Activated B cell treated with CpG ODN at 0.5 μM for 24 hours (primary cell): ENCODE measurements around the gene DNAH8. TPM values are rescaled to one million over a fixed set of nuclear protein-coding genes. Genes with fewer than 3 reads are reported as not detected.

Source experiments
- ATAC-seq: fragments of 200-7000 bp; cut with Tn5 transposase; one replicate; pipeline ENCODE4 v1.10.0; 2021; ENCODE audit warnings: low read depth, mild to moderate bottlenecking, moderate library complexity
- CTCF ChIA-PET: fragments of 350-600 bp; sonication (Branson Sonifier 250); formaldehyde crosslinking; loops from one replicate; lab custom pipeline; 2021; ENCODE audit warnings: antibody characterized with exemption; lab: Charles Lee
- POLR2A ChIA-PET: fragments of 350-600 bp; sonication (Branson Sonifier 250); formaldehyde crosslinking; loops from one replicate; lab custom pipeline; 2021; ENCODE audit warnings: antibody characterized with exemption; lab: Charles Lee
- DNase-seq: peaks from one replicate; pipeline ENCODE4 v3.0.0; 2022
- H3K27ac Mint-ChIP-seq: one replicate; pipeline ENCODE4 v1.8.0; 2020; ENCODE audit warnings: mixed read lengths
- H3K27me3 Mint-ChIP-seq: one replicate; pipeline ENCODE4 v1.8.0; 2021; ENCODE audit warnings: mixed read lengths
- H3K36me3 Mint-ChIP-seq: one replicate; pipeline ENCODE4 v1.8.0; 2021; ENCODE audit warnings: low read depth, mixed read lengths
- H3K4me1 Mint-ChIP-seq: one replicate; pipeline ENCODE4 v1.8.0; 2021; ENCODE audit warnings: mixed read lengths
- H3K4me3 Mint-ChIP-seq: one replicate; pipeline ENCODE4 v1.8.0; 2020; ENCODE audit warnings: mild to moderate bottlenecking, mixed read lengths
- H3K9me3 Mint-ChIP-seq: one replicate; pipeline ENCODE4 v1.8.0; 2020; ENCODE audit warnings: mixed read lengths
- intact Hi-C: fragments of 100-400 bp; cut with micrococcal nuclease; formaldehyde crosslinking; loops from one replicate; pipeline ENCODE4 v1.15.1; 2024
- total RNA-seq: library from RNA; stranded (reverse); gene quantifications from 2 replicates; pipeline ENCODE4 v1.2.3, GENCODE V29; 2022
- TF ChIP-seq, protein P1 (sequence below): fragments of 200-600 bp; IDR thresholded peaks from one replicate; pipeline ENCODE4 v1.8.0; 2022; ENCODE audit warnings: antibody characterized with exemption, mild to moderate bottlenecking

DNAH8 gene
- total RNA-seq, 1 donor from 2014 or later: 2.0 TPM

GRCh38 chr6:38974389-38975151 is 259.5 kb downstream of the DNAH8 start:
- intact Hi-C loops: loop anchor here (10.0 kb wide), 1 partner anchor 190 kb away; no protein-coding TSS in a partner anchor
- Mint-ChIP-seq H3K4me3 (no peak overlapping the region), H3K36me3 (no peaks in the 10 kb centered on the region)

DNA sequence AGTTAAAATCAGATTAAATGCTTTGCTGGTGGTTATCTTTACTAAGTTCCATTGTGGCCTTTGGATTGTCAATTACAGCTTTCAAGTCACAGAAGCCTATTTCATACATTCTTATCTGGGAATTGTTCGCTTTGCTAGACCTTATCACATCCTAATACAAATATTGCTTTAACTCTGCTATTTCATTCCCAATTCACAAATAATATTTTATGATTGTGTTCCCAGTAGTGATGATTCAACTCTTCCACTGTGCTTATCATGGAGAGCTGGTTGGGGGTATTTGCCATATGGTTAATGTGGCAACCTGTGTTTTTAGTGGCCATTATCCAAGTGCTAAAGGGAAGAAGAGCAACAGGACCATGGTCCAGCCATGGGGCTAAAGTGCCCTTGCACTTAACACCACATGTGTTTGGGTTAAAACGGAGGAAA is 260.5 kb downstream of the DNAH8 start:
- ChIA-PET CTCF (interaction anchor here (0.8 kb wide), 1 partner anchor 327 kb away, joined by 4 read pairs; no protein-coding TSS in a partner anchor), POLR2A (interaction anchor here (0.6 kb wide), 1 partner anchor 1472 kb away, joined by 8 read pairs; no protein-coding TSS in a partner anchor)
- TF ChIP-seq, protein P1, sequence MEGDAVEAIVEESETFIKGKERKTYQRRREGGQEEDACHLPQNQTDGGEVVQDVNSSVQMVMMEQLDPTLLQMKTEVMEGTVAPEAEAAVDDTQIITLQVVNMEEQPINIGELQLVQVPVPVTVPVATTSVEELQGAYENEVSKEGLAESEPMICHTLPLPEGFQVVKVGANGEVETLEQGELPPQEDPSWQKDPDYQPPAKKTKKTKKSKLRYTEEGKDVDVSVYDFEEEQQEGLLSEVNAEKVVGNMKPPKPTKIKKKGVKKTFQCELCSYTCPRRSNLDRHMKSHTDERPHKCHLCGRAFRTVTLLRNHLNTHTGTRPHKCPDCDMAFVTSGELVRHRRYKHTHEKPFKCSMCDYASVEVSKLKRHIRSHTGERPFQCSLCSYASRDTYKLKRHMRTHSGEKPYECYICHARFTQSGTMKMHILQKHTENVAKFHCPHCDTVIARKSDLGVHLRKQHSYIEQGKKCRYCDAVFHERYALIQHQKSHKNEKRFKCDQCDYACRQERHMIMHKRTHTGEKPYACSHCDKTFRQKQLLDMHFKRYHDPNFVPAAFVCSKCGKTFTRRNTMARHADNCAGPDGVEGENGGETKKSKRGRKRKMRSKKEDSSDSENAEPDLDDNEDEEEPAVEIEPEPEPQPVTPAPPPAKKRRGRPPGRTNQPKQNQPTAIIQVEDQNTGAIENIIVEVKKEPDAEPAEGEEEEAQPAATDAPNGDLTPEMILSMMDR: no peak
- H3K4me1 Mint-ChIP-seq: no peaks in the 10 kb centered on the region
- H3K27ac Mint-ChIP-seq: no peak overlapping the region
- H3K4me3 Mint-ChIP-seq: no peak overlapping the region
- ATAC-seq (no peak), DNase-seq (no peak)
- H3K27me3 Mint-ChIP-seq: peaks cover 8% of the 10 kb centered on the region
- no peaks in the 10 kb centered on the region for H3K36me3 Mint-ChIP-seq
- no peaks in the 10 kb centered on the region for H3K9me3 Mint-ChIP-seq
- intact Hi-C loops: loop anchor here (10.0 kb wide), 1 partner anchor 189 kb away; no protein-coding TSS in a partner anchor

More at GRCh38 chr6:38974389-38975151, 259.5 kb downstream of the DNAH8 start:
- H3K27ac Mint-ChIP-seq: no peak overlapping the region
- H3K4me1 Mint-ChIP-seq: no peaks in the 10 kb centered on the region
- H3K27me3 Mint-ChIP-seq: peaks cover 8% of the 10 kb centered on the region
- DNase-seq (no peak), ATAC-seq (no peak)
- TF ChIP-seq, protein P1: no peak
- ChIA-PET POLR2A (no interaction called here), CTCF (interaction anchor here (2.8 kb wide), 1 partner anchor 328 kb away, joined by 24 read pairs; no protein-coding TSS in a partner anchor)
- no peaks in the 10 kb centered on the region for H3K9me3 Mint-ChIP-seq

DNA sequence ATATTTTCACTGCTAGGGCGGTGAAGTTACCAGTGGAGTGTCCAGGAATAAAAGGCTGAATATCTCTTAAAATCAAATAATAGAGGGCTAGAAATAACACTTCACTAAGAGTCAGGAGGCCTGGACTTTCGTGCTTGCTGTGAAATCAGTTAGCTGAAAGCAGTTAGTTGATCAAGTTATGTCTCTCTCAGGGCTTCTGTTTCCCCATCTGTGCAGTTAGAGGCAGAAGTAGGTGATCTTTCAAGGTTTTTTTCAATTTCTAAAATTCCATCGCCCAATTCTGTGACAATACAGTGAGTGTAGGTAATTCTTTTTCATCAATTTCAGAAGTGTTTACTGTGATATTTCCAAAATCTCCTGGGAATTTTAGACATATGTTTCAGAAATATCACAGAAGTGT is 260.9 kb downstream of the DNAH8 start:
- no peaks in the 10 kb centered on the region for H3K36me3 Mint-ChIP-seq
- TF ChIP-seq, protein P1: no peak
- H3K9me3 Mint-ChIP-seq: no peaks in the 10 kb centered on the region
- ChIA-PET POLR2A (no interaction called here), CTCF (no interaction called here)
- no peaks in the 10 kb centered on the region for H3K4me1 Mint-ChIP-seq
- no peak overlapping the region for H3K4me3 Mint-ChIP-seq
- intact Hi-C loops: loop anchor here (10.0 kb wide), 1 partner anchor 189 kb away; no protein-coding TSS in a partner anchor
- ATAC-seq: no peak
- no peak overlapping the region for H3K27ac Mint-ChIP-seq
- peaks cover 8% of the 10 kb centered on the region for H3K27me3 Mint-ChIP-seq
- DNase-seq: no peak

DNA sequence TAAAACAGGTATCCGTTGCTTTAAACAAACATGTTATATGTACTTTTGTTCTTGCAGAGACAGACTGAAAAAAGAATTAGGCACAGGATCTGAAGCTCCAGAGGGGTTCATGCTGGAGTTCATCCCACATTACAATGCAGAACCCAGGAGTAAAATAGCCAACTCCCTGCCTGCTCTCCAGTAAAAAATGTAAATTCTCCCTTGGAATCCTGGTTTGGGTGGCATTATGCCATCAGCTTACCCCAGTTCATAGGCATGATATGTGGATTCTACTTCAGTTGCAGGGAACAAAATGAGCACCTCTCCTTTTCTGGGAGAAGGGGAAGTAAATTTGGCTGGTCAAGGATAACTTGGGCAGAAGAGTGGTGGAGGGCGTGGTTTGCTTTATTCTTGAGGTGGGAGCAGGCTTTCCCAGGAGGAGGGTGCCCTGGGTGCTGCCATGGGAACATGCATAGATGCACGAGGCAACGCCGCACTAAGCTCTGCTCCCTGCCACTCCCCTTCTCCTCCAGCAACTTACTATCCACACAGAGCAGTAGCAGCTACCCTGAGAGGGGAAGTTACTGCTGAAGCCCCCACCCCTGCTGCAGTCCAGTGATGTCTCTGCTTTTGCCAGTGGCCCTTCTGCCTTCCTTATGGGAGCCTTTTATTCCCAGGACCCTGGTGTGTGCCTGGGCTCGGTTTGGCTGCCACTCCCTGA is 261.8 kb downstream of the DNAH8 start:
- ChIA-PET CTCF (interaction anchor here (0.8 kb wide), 1 partner anchor 465 kb away, joined by 3 read pairs; no protein-coding TSS in a partner anchor), POLR2A (no interaction called here)
- Mint-ChIP-seq H3K36me3 (no peaks in the 10 kb centered on the region), H3K27ac (no peak overlapping the region), H3K27me3 (peaks cover 8% of the 10 kb centered on the region), H3K4me3 (no peak overlapping the region), H3K4me1 (no peaks in the 10 kb centered on the region), H3K9me3 (no peaks in the 10 kb centered on the region)
- intact Hi-C loops: loop anchor here (10.0 kb wide), 1 partner anchor 188 kb away; no protein-coding TSS in a partner anchor
- no peak for DNase-seq
- TF ChIP-seq, protein P1: no peak
- no peak for ATAC-seq
